GM19099 (cell line): ENCODE data around the gene APOBEC3B.

ENCODE experiments used
- POLR2A ChIP-seq: IDR thresholded peaks from 3 replicates; pipeline ENCODE4 v1.6.1; 2011; ENCODE audit warnings: low read depth; ENCODE audit not compliant: insufficient read length; ENCODE audit errors: extremely low read depth

APOBEC3B gene

DNA sequence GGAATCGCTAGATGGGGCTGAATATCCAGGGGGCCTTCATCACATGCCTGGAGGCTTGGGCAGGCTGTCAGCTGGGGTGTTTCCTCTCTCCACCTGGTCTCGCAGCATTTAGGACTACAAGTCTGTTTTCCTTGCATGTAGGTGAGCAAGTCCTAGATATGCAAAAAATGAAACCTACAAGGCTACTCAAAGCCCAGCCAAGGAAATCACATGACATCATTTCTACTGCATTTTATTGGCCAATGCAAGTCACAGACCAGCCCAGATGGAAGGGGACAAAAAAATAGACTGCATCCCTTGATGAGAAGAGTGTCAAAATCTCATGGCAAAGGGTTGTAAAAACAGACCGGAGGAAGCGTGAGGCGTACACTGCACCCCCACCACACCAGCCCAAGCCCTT is 9.6 kb upstream of the APOBEC3B start:
- no peak for TF ChIP-seq POLR2A

- no peak for TF ChIP-seq POLR2A
These were observed 8.6 kb upstream of the APOBEC3B start for GRCh38 chr22:38973289-38974169.

GRCh38 chr22:38974170-38974825 is 7.8 kb upstream of the APOBEC3B start:
- TF ChIP-seq POLR2A = no peak

GRCh38 chr22:38974826-38975175 is 7.3 kb upstream of the APOBEC3B start:
- no peak for TF ChIP-seq POLR2A

- TF ChIP-seq POLR2A = no peak
These were observed 849 bp upstream of the APOBEC3B start for GRCh38 chr22:38981005-38981991.

- TF ChIP-seq POLR2A = no peak
These were observed 2.1 kb downstream of the APOBEC3B start for GRCh38 chr22:38984224-38984623.

GRCh38 chr22:38984784-38985757 is 2.9 kb downstream of the APOBEC3B start:
- peak; percentile 48 for TF ChIP-seq POLR2A

DNA sequence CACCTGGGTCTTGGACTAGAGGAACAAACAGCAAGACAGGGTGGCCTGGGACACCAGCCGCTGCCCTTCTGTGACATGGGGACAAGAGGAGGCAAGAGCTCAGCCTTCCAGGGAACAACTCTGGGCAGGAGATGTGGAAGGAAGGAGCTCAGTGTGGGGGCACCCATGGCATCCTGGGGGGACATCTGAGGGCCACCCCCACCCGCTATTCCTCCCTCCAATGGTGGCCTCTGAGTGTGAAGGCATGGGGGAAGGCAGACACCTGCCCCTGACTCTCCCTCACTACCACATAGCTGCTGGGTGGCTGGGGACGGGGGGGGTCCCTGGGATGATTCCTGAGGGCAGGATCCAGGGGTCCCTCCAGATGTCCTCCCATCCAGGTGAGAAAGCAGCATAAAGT is 4.5 kb downstream of the APOBEC3B start:
- TF ChIP-seq POLR2A = no peak

DNA sequence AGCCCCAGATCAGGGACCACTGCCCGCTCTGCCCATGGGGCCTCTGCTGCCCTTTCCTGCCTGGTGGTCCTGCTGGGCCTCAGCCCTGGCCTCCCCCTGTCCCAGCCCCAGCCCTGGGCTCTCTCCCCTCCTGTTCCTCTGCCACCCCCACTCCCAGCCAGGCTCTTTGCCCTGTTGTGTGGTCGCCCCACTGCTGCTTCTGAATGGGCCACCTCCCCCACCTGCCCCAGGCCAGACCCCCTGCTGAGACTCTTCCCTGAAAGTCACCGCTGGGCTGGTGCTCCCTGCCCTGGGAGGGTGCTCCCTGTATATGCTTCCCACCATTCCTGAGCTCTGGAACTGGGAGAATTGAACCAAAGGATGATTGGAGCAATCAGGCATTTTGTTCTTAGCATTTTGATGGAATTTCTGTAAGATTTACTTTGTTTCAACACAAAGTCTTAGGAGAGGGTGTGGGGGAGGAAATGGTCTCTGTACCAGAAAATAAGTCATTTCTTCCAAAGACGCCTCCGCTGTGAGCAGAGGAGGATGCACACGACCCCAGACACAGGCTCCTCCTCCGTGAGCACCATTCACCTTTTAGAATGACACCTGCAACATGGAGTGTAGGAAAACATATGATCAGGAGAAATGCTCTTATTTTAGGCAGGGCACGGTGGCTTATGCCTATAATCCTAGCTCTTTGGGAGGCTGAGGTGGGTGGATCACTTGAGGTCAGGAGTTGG is 5.2 kb downstream of the APOBEC3B start:
- no peak for TF ChIP-seq POLR2A

GRCh38 chr22:38989466-38989865 is 7.3 kb downstream of the APOBEC3B start:
- no peak for TF ChIP-seq POLR2A

- TF ChIP-seq POLR2A = no peak
These were observed 14.0 kb downstream of the APOBEC3B start for GRCh38 chr22:38996105-38996504.

DNA sequence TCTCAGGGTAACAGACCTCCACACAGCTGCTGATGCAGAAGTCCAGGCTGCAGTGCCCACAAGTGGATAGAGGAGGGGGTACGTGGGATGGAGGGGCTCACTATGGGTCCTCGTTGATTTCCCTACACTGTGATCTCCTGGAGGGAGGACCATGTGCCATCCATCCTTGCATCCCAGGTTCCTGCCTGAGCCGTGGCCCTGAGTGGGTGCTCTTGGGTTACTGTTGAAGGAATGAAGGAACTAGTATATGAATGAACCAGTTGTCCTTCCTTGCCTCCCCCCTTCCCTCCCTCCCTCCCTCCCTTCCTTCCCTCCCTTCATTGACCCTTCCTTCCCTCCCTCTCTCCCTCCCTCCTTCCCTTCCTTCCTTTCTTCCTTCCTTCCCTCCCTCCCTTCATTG is 15.4 kb downstream of the APOBEC3B start:
- TF ChIP-seq POLR2A = no peak

DNA sequence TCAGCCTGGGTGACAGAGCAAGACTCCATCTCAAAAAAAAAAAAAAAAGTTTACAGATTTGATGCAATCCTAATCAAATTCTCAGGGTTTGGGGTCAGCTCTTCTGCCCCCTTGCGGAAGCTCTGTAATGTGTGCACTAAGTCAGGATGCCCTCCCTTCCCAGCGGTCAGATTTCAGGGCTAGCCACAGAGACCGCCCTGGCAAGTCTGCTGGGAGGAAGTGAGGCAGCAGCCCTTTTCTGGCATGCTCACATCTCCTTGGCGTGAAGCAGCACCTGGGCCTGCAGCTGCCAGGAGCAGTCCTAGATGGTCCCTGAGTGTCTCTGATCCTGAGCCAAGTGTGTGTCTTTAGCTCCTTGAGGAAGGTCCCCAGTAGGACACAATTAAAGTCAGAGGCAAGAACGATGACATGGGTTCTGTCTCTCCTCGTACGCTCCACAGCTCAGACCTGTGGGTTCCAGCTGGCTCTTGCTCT is 21.1 kb downstream of the APOBEC3B start:
- peak; percentile 34 for TF ChIP-seq POLR2A
